ENCODE data around the gene SEZ6. TPM values are rescaled to one million over a fixed set of nuclear protein-coding genes. Genes with fewer than 3 reads are reported as not detected.
A peak's percentile ranks its signal among the peaks of the same experiment; 100 is the strongest.

Gene SEZ6
- total RNA-seq, 1 donor from 2014 or later = not detected

DNA sequence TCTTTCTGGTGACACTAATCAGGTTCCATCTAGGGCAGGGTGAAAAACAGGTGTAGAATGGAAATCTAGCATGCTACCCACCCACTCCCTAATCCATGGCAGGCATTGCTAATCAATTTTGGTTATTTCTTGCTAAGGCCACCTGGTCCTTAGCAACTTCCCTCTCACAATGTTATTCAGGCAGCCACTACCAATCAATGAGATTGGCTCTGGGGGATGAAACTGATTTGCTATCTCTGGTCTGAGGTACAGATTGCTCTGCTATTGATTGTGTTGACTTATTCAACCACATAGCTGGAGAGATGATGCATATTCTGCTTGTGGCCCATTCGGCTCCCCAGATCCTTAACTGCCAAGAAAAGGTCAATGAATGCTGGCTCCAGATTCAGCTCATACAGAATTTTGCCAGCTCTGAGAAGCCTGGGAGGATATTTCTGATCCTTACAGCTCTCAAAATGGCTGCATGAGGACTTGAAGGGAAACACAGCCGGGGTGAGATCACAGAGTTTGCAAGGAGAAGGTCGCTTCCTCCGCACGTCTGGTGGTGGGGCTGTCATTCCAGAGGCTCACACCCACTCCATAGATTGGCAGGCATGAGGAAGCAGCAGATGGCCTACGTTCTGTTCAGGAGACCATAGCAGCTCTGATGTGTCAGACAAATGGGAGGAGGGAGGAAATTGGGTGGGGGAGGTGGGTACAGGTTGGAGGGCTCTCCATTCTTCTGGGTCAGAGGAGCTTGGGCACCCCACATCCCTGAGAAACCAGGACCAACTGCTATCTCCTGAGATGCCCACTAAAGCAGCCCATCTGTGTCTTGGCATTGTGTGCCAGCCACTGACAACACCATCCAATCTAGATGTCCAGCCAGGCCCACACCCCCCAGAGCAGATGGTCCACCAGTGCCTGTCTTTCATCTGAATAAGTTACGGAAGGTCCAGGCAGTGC lies 22.3 kb downstream of the SEZ6 start:
- DNase-seq (no peak), ATAC-seq (ENCODE audit: low read depth) (no peak)
- CTCF ChIA-PET = interaction anchor here (0.9 to 1.9 kb wide), 3 partner anchors 18 to 134 kb away, joined by 3 to 4 read pairs (median 4); no protein-coding TSS in a partner anchor
- TF ChIP-seq, protein P1, sequence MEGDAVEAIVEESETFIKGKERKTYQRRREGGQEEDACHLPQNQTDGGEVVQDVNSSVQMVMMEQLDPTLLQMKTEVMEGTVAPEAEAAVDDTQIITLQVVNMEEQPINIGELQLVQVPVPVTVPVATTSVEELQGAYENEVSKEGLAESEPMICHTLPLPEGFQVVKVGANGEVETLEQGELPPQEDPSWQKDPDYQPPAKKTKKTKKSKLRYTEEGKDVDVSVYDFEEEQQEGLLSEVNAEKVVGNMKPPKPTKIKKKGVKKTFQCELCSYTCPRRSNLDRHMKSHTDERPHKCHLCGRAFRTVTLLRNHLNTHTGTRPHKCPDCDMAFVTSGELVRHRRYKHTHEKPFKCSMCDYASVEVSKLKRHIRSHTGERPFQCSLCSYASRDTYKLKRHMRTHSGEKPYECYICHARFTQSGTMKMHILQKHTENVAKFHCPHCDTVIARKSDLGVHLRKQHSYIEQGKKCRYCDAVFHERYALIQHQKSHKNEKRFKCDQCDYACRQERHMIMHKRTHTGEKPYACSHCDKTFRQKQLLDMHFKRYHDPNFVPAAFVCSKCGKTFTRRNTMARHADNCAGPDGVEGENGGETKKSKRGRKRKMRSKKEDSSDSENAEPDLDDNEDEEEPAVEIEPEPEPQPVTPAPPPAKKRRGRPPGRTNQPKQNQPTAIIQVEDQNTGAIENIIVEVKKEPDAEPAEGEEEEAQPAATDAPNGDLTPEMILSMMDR (IDR thresholded peaks at IDR 0.05) = no peak
- intact Hi-C loops (cut with micrococcal nuclease) = no loop called here
- Mint-ChIP-seq H3K9me3 (no peaks in the 10 kb centered on the region), H3K4me1 (peaks cover 22% of the 10 kb centered on the region), H3K4me3 (peak overlapping the region; percentile 29), H3K36me3 (ENCODE audit: low read depth) (no peaks in the 10 kb centered on the region), H3K27me3 (peaks cover 2% of the 10 kb centered on the region), H3K27ac (peak overlapping the region; percentile 84)
- POLR2A ChIA-PET = interaction anchor here (0.6 to 1.3 kb wide), 3 partner anchors 10 to 197 kb away, joined by 3 read pairs; partner anchors contain the start of gene MYO18A

DNA sequence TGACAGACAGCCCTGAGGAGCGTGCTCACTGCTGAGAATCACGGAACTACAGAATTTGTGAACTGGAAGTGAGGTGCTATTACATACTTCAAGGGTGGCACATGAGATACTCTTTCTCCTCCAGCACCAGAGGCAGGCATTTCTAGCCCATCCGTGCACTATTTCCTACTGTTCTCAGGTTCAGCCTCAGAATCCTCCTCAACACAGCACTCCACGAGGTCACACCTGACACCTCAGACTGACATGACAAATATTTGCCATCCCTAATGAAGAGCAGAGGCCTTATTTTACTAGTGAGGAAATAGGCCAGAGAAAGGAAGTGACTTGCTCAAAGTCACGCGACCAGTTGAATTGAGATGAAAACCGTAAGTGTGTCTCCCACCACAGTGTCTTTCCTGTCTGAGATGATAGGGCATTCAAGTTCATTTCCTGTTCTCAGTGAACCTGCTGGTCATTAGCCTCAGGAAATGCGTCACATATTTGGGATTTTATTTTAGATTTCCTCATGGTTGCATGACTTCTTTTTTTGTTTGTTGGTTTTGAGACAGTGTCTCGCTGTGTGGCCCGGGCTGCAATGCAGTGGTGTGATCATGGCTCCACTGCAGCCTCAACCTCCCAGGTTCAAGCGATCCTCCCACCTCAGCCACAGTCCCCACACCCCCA lies 23.6 kb downstream of the SEZ6 start:
- Mint-ChIP-seq H3K4me1 (peaks cover 22% of the 10 kb centered on the region), H3K36me3 (ENCODE audit: low read depth) (no peaks in the 10 kb centered on the region), H3K9me3 (no peaks in the 10 kb centered on the region), H3K4me3 (peak overlapping the region; percentile 53), H3K27ac (peak overlapping the region; percentile 84), H3K27me3 (peaks cover under 1% of the 10 kb centered on the region)
- TF ChIP-seq, protein P1 (IDR thresholded peaks at IDR 0.05) = no peak
- no peak for DNase-seq
- ATAC-seq (ENCODE audit: low read depth) = peak; percentile 88
- CTCF ChIA-PET = interaction anchor here (1.9 kb wide), 1 partner anchor 17 kb away, joined by 4 read pairs; no protein-coding TSS in a partner anchor
- POLR2A ChIA-PET = interaction anchor here (0.6 to 1.3 kb wide), 2 partner anchors 11 to 163 kb away, joined by 3 read pairs; no protein-coding TSS in a partner anchor
- intact Hi-C loops (cut with micrococcal nuclease) = no loop called here

DNA sequence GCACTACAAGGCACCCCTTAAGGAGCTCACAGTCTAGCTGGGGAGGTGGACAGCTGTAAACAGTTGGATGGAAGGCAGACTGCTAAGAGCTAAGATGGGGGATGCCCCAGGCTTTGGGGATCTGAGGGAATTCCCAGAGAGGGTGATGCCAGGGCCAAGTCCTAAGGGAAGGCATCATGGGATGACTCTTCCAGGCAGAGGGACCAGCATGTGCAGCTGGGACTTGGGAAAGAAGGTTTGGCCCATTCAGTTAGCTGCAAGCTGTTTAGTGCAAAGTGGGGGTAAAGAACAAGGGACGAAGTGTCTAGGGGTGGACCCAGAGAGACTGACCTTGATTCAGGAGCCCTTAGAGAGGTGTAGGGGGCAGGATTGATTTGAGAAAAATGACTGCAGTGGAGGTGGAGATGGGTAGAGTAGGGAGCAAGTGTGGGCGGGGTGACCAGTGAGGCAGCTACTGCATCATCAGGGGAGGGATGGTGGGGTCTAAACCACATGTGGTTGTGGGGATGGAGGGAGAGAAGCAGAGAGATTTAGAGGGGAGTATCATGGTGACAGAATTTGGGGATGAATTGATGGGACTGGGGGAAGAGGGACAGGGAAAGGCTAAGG lies 27.4 kb downstream of the SEZ6 start:
- POLR2A ChIA-PET = interaction anchor here (0.6 to 0.7 kb wide), 2 partner anchors 122 to 171 kb away, joined by 3 to 5 read pairs; no protein-coding TSS in a partner anchor
- Mint-ChIP-seq H3K36me3 (ENCODE audit: low read depth) (no peaks in the 10 kb centered on the region), H3K4me3 (no peak overlapping the region), H3K27me3 (no peaks in the 10 kb centered on the region), H3K4me1 (peaks cover 16% of the 10 kb centered on the region), H3K27ac (no peak overlapping the region), H3K9me3 (no peaks in the 10 kb centered on the region)
- TF ChIP-seq, protein P1 (IDR thresholded peaks at IDR 0.05) = no peak
- ATAC-seq (ENCODE audit: low read depth) (no peak), DNase-seq (no peak)
- intact Hi-C loops (cut with micrococcal nuclease) = no loop called here
- CTCF ChIA-PET = no interaction called here

DNA sequence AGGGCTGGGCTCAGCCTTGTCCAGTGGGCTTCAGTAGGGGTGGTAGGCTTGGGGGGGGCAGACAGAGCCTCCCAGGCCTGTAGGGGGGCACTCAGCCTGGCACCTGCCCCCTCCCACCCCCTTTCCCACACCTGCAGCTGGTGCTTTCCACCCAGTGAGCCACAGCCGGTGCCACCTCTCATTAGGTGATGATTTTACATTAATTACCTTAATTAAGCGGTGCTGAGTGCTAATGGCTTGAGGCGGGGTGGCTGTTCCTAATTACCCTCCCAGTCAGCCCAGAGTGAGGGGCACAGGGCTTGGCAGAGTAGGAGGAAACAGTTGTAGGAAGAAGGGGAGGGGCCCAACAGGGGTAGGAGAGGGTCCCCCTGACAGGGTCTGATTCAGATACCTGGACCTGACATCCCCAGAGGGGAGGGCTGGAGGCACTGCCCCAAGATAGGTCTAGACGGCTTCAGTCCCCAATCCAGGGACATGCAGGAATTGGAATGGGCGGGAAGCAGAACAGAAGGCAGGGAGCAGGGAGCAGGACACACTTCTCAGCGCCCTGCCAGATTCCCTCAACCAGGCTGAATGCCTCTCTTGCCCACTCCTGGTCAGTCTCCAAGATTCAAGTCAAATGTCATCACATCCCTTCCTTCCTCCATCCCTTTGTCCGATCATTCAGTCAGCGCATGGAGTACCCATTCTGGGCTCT lies 28.0 kb downstream of the SEZ6 start:
- no peak for DNase-seq
- CTCF ChIA-PET = no interaction called here
- POLR2A ChIA-PET = interaction anchor here (0.7 kb wide), 1 partner anchor 171 kb away, joined by 3 read pairs; no protein-coding TSS in a partner anchor
- no peaks in the 10 kb centered on the region for H3K27me3 Mint-ChIP-seq
- ATAC-seq (ENCODE audit: low read depth) = no peak
- intact Hi-C loops (cut with micrococcal nuclease) = no loop called here
- no peak overlapping the region for H3K4me3 Mint-ChIP-seq
- no peak overlapping the region for H3K27ac Mint-ChIP-seq
- peaks cover 10% of the 10 kb centered on the region for H3K4me1 Mint-ChIP-seq
- TF ChIP-seq, protein P1 (IDR thresholded peaks at IDR 0.05) = no peak
- H3K36me3 Mint-ChIP-seq (ENCODE audit: low read depth) = no peaks in the 10 kb centered on the region
- H3K9me3 Mint-ChIP-seq = no peaks in the 10 kb centered on the region
